ENCODE data around the gene FXYD5.

FXYD5 gene

GRCh38 chr19:35161434-35161743 lies 6.9 kb downstream of the FXYD5 start:
- Histone ChIP-seq H3K4me1 (ENCODE audit: low read length) (peaks cover 1% of the 10 kb centered on the region), H3K4me3 (ENCODE audit: low read length) (no peak overlapping the region), H3K4me2 (ENCODE audit: low read depth, low read length) (no peak overlapping the region), H3K9me2 (replicated peaks; ENCODE audit: insufficient read depth, low read length) (no peaks in the 10 kb centered on the region), H2AFZ (ENCODE audit: low read length) (no peak overlapping the region), H4K20me1 (ENCODE audit: insufficient read depth, low read length) (no peaks in the 10 kb centered on the region), H3K9ac (ENCODE audit: low read length) (no peak overlapping the region), H3K9me3 (replicated peaks; ENCODE audit: insufficient read depth, low read length) (no peaks in the 10 kb centered on the region), H3K36me3 (replicated peaks; ENCODE audit: insufficient read depth, low read length) (peaks cover 14% of the 10 kb centered on the region), H3F3A (ENCODE audit: insufficient read depth, low read length) (no peaks in the 10 kb centered on the region), H3K79me2 (ENCODE audit: low read length) (peaks cover 26% of the 10 kb centered on the region), H3K27me3 (replicated peaks; ENCODE audit: insufficient read depth, low read length) (no peaks in the 10 kb centered on the region), H3K27ac (ENCODE audit: low read length) (no peak overlapping the region)
- DNase-seq, result peak; percentile 28
- TF ChIP-seq EZH2phosphoT487 (IDR thresholded peaks at IDR 0.05; ENCODE audit: low read length), result no peak
- TF ChIP-seq EZH2 (optimal IDR thresholded peaks at IDR 0.05; ENCODE audit: low read depth, low read length), result no peak
- no peak for TF ChIP-seq CTCF (IDR thresholded peaks at IDR 0.05; ENCODE audit: low read length)

GRCh38 chr19:35162471-35163326 lies 8.2 kb downstream of the FXYD5 start:
- no peak overlapping the region for H2AFZ ChIP-seq (ENCODE audit: low read length)
- H3F3A ChIP-seq (ENCODE audit: insufficient read depth, low read length), result no peaks in the 10 kb centered on the region
- no peaks in the 10 kb centered on the region; the same call in 1 of the 2 replicates for H4K20me1 ChIP-seq (ENCODE audit: insufficient read depth, low read length)
- H3K4me1 ChIP-seq (ENCODE audit: low read length), result no peaks in the 10 kb centered on the region
- no peaks in the 10 kb centered on the region for H3K27me3 ChIP-seq (replicated peaks; ENCODE audit: insufficient read depth, low read length)
- no peaks in the 10 kb centered on the region for H3K9me3 ChIP-seq (replicated peaks; ENCODE audit: insufficient read depth, low read length)
- H3K9ac ChIP-seq (ENCODE audit: low read length), result no peak overlapping the region
- H3K4me3 ChIP-seq (ENCODE audit: low read length), result no peak overlapping the region
- peaks cover 15% of the 10 kb centered on the region for H3K36me3 ChIP-seq (replicated peaks; ENCODE audit: insufficient read depth, low read length)
- H3K79me2 ChIP-seq (ENCODE audit: low read length), result peaks cover 13% of the 10 kb centered on the region; the same call in 1 of the 2 replicates
- TF ChIP-seq CTCF (IDR thresholded peaks at IDR 0.05; ENCODE audit: low read length), result no peak
- no peak for TF ChIP-seq EZH2 (optimal IDR thresholded peaks at IDR 0.05; ENCODE audit: low read depth, low read length)
- DNase-seq, result no peak
- no peak overlapping the region for H3K4me2 ChIP-seq (ENCODE audit: low read depth, low read length)
- H3K27ac ChIP-seq (ENCODE audit: low read length), result no peak overlapping the region
- H3K9me2 ChIP-seq (replicated peaks; ENCODE audit: insufficient read depth, low read length), result no peaks in the 10 kb centered on the region

GRCh38 chr19:35164418-35164817 lies 9.9 kb downstream of the FXYD5 start:
- DNase-seq, result no peak
- Histone ChIP-seq H2AFZ (ENCODE audit: low read length) (no peak overlapping the region), H3K4me2 (ENCODE audit: low read depth, low read length) (no peak overlapping the region), H3K27me3 (replicated peaks; ENCODE audit: insufficient read depth, low read length) (no peaks in the 10 kb centered on the region), H3K27ac (ENCODE audit: low read length) (no peak overlapping the region), H3K79me2 (ENCODE audit: low read length) (peaks cover under 1% of the 10 kb centered on the region; the same call in 1 of the 2 replicates), H3K9me3 (replicated peaks; ENCODE audit: insufficient read depth, low read length) (no peaks in the 10 kb centered on the region), H4K20me1 (ENCODE audit: insufficient read depth, low read length) (no peaks in the 10 kb centered on the region; the same call in 1 of the 2 replicates), H3K9me2 (replicated peaks; ENCODE audit: insufficient read depth, low read length) (no peaks in the 10 kb centered on the region), H3K4me3 (ENCODE audit: low read length) (no peak overlapping the region), H3K9ac (ENCODE audit: low read length) (no peak overlapping the region), H3K36me3 (replicated peaks; ENCODE audit: insufficient read depth, low read length) (peaks cover 7% of the 10 kb centered on the region), H3K4me1 (ENCODE audit: low read length) (no peaks in the 10 kb centered on the region), H3F3A (ENCODE audit: insufficient read depth, low read length) (no peaks in the 10 kb centered on the region)
- TF ChIP-seq EZH2 (optimal IDR thresholded peaks at IDR 0.05; ENCODE audit: low read depth, low read length), result no peak
- no peak for TF ChIP-seq CTCF (IDR thresholded peaks at IDR 0.05; ENCODE audit: low read length)
- TF ChIP-seq EZH2phosphoT487 (IDR thresholded peaks at IDR 0.05; ENCODE audit: low read length), result no peak

All from MM.1S (cell line).